Nephron progenitor cell (in vitro differentiated cells): Measurements from ENCODE around the gene KIF1C.

ENCODE experiments used
- DNase-seq: peaks from one replicate; pipeline ENCODE4 v3.0.0; 2021
- H3K27ac Mint-ChIP-seq: 2 replicates; pipeline ENCODE4 v1.8.0; 2021; ENCODE audit warnings: mild to moderate bottlenecking, moderate library complexity, mixed read lengths
- H3K27me3 Mint-ChIP-seq: 2 replicates; pipeline ENCODE4 v1.8.0; 2021; ENCODE audit warnings: mild to moderate bottlenecking, low read depth, mixed read lengths; ENCODE audit not compliant: poor library complexity
- H3K36me3 Mint-ChIP-seq: 2 replicates; pipeline ENCODE4 v1.8.0; 2021; ENCODE audit warnings: low read depth, mixed read lengths
- H3K4me1 Mint-ChIP-seq: 2 replicates; pipeline ENCODE4 v1.8.0; 2021; ENCODE audit warnings: mixed read lengths
- H3K4me3 Mint-ChIP-seq: 2 replicates; pipeline ENCODE4 v1.8.0; 2021; ENCODE audit warnings: mild to moderate bottlenecking, moderate library complexity, mixed read lengths
- H3K9me3 Mint-ChIP-seq: 2 replicates; pipeline ENCODE4 v1.8.0; 2021; ENCODE audit warnings: mild to moderate bottlenecking, moderate library complexity, mixed read lengths
- CTCF ChIP-seq: fragments of 200-600 bp; sonication (generic); IDR thresholded peaks from 2 replicates; pipeline ENCODE4 v1.5.0; 2021; ENCODE audit warnings: antibody characterized with exemption

KIF1C gene

GRCh38 chr17:4959261-4959965, 38.3 kb upstream of the KIF1C start:
- Mint-ChIP-seq H3K27ac (peak overlapping the region; percentile 86), H3K9me3 (no peaks in the 10 kb centered on the region), H3K4me1 (peaks cover 30% of the 10 kb centered on the region), H3K27me3 (peaks cover 2% of the 10 kb centered on the region), H3K36me3 (peaks cover 67% of the 10 kb centered on the region), H3K4me3 (no peak overlapping the region)
- no peak for DNase-seq
- no peak for TF ChIP-seq CTCF

DNA sequence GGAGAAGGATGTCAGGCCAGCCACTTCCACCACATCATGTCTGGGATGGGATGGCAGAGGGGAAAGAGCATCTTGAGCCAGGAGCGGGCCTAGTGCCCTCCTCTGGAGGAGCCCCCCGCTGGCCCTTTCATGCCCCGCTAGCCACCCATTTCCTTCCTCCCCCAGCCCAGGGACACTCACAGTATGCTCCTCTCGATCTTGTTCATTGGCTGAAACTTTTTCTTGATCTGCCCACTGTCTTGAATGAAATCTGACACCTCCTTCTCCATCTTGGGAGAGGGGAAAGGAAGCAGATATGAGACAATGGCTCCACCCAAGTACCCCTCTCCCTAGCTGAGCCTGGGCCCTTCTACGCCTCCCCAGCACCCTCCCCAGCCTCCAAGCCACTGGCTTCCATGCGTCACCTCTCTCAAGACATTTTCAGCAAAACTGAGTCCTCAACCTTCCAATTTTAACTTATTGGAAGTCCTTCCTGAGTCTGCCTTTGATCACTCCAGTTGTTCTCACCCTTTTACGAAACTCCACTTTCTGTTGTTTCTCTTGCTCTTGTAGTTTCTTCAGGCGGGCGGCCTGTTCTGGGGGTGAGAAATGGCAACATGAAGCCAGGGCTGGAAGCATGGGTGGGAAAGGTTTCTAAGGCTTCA, 37.3 kb upstream of the KIF1C start:
- peak overlapping the region; percentile 86 for H3K27ac Mint-ChIP-seq
- H3K4me3 Mint-ChIP-seq = peak overlapping the region; percentile 4
- TF ChIP-seq CTCF = no peak
- H3K9me3 Mint-ChIP-seq = peaks cover 4% of the 10 kb centered on the region
- H3K27me3 Mint-ChIP-seq = no peaks in the 10 kb centered on the region
- peaks cover 34% of the 10 kb centered on the region for H3K4me1 Mint-ChIP-seq
- peaks cover 69% of the 10 kb centered on the region for H3K36me3 Mint-ChIP-seq
- DNase-seq = no peak

- peak overlapping the region; percentile 91 for H3K27ac Mint-ChIP-seq
Measured at GRCh38 chr17:4965311-4965986, 32.3 kb upstream of the KIF1C start.

DNA sequence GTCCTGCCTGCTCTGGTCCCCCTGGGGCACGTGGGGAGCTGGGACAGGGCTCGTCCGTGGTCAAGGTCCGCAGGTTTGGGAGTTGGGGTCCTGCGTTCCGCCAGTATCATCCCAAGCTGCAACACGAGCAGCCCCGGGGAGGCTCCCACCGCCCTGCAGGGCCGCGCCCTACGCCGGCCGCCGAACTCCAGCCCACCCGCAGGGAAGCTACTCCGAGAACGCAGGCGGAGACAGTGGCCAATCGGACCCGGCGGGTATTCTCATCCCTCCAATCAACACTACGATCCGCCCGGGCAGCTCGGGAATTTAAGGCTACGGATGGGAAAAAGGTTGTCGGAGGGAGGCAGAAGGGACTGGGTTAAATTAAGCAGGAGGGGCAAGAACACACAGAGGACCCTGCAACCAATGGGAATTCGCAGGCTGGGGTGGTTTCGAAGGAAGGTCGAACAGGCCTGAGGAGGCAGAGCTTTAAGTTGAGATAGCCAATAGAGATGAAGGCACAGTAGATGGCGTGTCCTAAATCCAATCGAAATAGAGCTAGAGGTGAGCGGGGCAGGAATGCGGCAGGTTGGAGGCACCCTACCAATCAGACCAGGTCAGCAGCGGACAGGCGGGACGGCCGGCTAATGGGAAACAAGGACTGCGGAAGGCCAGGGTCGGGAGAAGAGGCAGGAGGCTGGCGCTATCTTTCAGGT, 30.8 kb upstream of the KIF1C start:
- peaks cover 2% of the 10 kb centered on the region for H3K27me3 Mint-ChIP-seq
- peaks cover 44% of the 10 kb centered on the region for H3K36me3 Mint-ChIP-seq
- H3K4me3 Mint-ChIP-seq = no peak overlapping the region
- peaks cover 17% of the 10 kb centered on the region for H3K4me1 Mint-ChIP-seq
- TF ChIP-seq CTCF = no peak
- H3K9me3 Mint-ChIP-seq = peaks cover 14% of the 10 kb centered on the region
- no peak overlapping the region for H3K27ac Mint-ChIP-seq
- peak; percentile 93 for DNase-seq

More at GRCh38 chr17:4965311-4965986, 32.3 kb upstream of the KIF1C start:
- Mint-ChIP-seq H3K4me3 (peak overlapping the region; percentile 49), H3K36me3 (peaks cover 42% of the 10 kb centered on the region), H3K27me3 (no peaks in the 10 kb centered on the region), H3K9me3 (peaks cover 14% of the 10 kb centered on the region), H3K4me1 (peaks cover 19% of the 10 kb centered on the region)
- no peak for DNase-seq
- TF ChIP-seq CTCF = no peak

DNA sequence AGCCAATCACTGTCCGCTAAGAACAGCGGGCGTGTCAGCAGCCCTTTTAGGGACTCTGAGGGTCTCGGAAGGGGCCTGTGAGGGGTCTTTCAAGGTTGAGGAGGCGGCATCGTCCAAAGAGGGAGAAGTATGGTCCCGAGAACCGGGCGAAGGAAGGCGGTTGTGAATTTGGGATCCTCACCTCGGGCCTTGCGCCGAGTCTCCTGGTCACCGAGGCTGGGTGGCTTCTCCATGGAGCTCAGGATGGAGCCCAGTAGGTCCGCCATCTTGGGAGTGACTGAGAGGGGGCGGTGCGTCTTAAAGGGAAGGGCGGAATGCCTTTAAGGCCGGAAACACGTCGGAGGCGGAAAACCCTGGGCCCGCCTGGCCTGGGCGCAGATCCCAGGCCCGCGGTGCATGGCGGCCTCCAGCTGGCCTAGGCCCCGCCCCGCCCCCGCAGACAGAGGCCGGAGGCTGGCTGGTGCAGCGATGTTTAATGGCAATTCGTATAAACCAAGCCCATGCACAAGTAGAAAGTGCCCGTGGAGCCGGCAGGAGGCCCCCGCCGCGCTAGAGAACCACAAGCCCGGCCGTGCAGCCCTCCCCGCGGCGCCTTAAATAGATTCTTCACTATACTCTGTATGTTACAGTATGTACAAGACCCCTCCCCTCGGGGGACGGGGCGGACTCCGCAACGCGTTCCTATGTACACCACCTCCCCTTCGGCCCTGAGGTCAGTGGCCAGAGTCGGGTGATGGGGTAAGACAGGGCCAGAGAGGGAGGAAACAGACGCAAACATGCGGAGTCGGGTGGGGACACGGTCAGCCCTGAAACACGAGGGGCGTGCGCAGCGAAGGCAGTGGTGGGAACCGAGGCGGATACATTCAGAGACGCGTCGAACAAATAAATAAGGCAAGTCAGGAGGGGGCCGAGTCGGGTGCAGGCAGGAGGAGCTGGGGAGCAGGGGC, 29.9 kb upstream of the KIF1C start, which contains the start of gene SPAG7:
SPAG7 (minus strand) TSS at position 279 of the 947 bp plus-strand sequence; CDS start at position 266, 13 bp downstream.
- Mint-ChIP-seq H3K4me3 (no peak within 1 kb of the TSS), H3K9me3 (peaks cover 14% of the 10 kb centered on the region), H3K27me3 (peaks cover 3% of the 10 kb centered on the region), H3K36me3 (peaks cover 49% of the 10 kb centered on the region), H3K27ac (no peak within 1 kb of the TSS), H3K4me1 (peaks cover 25% of the 10 kb centered on the region)
- DNase-seq = peak; percentile 95
- no peak for TF ChIP-seq CTCF
